Measurements from ENCODE around the gene ALDH3A1.

GRCh38 chr17:19714542-19715411 lies 33.3 kb downstream of the ALDH3A1 start:
- TF ChIP-seq, protein P1, sequence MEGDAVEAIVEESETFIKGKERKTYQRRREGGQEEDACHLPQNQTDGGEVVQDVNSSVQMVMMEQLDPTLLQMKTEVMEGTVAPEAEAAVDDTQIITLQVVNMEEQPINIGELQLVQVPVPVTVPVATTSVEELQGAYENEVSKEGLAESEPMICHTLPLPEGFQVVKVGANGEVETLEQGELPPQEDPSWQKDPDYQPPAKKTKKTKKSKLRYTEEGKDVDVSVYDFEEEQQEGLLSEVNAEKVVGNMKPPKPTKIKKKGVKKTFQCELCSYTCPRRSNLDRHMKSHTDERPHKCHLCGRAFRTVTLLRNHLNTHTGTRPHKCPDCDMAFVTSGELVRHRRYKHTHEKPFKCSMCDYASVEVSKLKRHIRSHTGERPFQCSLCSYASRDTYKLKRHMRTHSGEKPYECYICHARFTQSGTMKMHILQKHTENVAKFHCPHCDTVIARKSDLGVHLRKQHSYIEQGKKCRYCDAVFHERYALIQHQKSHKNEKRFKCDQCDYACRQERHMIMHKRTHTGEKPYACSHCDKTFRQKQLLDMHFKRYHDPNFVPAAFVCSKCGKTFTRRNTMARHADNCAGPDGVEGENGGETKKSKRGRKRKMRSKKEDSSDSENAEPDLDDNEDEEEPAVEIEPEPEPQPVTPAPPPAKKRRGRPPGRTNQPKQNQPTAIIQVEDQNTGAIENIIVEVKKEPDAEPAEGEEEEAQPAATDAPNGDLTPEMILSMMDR (IDR thresholded peaks at IDR 0.05) = no peak
- no peak for TF ChIP-seq POLR2A (IDR thresholded peaks at IDR 0.05)

All from lower leg skin (tissue), 3 donors.